HEK293 (cell line): ENCODE data around the gene SETD1B.

Source experiments
- CTCF ChIA-PET: fragments of 350-600 bp; formaldehyde crosslinking; extraction: SDS; loops from one replicate; lab custom pipeline; 2021; ENCODE audit warnings: antibody characterized with exemption; lab: Yijun Ruan, JAX
- POLR2A ChIA-PET: fragments of 300-600 bp; formaldehyde crosslinking; extraction: SDS; loops from one replicate; lab custom pipeline; 2020; ENCODE audit warnings: antibody characterized with exemption, inconsistent platforms; lab: Yijun Ruan, JAX
- H3K27ac ChIP-seq: fragments of 200-500 bp; sonication (Bioruptor generic); 2 replicates; pipeline ENCODE4 v1.5.1; 2014; ENCODE audit warnings: low read depth, low read length, control low read depth, inconsistent platforms; ENCODE audit errors: extremely low read depth
- H3K36me3 ChIP-seq, 2 experiments: fragments of 200-500 bp in 1 of 2; sonication (Bioruptor generic) in 1 of 2; 1 replicate in 1 of 2; 2 replicates in 1 of 2; pipeline ENCODE4 v1.5.1; 2014 to 2017; ENCODE audit warnings: inconsistent platforms in 2 of 2, low read length in 2 of 2; ENCODE audit not compliant: control insufficient read depth in 2 of 2, insufficient read depth in 1 of 2
- H3K4me1 ChIP-seq: fragments of 200-500 bp; sonication (Bioruptor generic); 2 replicates; pipeline ENCODE4 v1.5.1; 2014; ENCODE audit warnings: mild to moderate bottlenecking, low read length, inconsistent platforms; ENCODE audit not compliant: control insufficient read depth, insufficient read depth
- H3K4me3 ChIP-seq: 2 replicates; pipeline ENCODE4 v1.5.1; 2011; ENCODE audit warnings: low read depth, mild to moderate bottlenecking, control low read depth, low read length, moderate library complexity
- H3K9me3 ChIP-seq: fragments of 200-500 bp; sonication (Bioruptor generic); 2 replicates; pipeline ENCODE4 v1.5.1; 2014; ENCODE audit warnings: low read depth, low read length, inconsistent platforms; ENCODE audit not compliant: control insufficient read depth, insufficient read depth
- GLIS1 ChIP-seq: fragments of 450-650 bp; formaldehyde crosslinking; IDR thresholded peaks from 2 replicates; pipeline ENCODE4 v1.5.1; 2016; ENCODE audit warnings: missing biosample characterization, missing genetic modification characterization
- MYNN ChIP-seq: fragments of 450-650 bp; formaldehyde crosslinking; IDR thresholded peaks from 2 replicates; pipeline ENCODE4 v1.5.1; 2016; ENCODE audit warnings: missing biosample characterization, missing genetic modification characterization, borderline replicate concordance
- REPIN1 ChIP-seq: fragments of 450-650 bp; formaldehyde crosslinking; IDR thresholded peaks from 2 replicates; pipeline ENCODE4 v1.5.1; 2017; ENCODE audit warnings: missing biosample characterization, missing genetic modification characterization, low read depth
- TRIM28 ChIP-seq: IDR thresholded peaks from 2 replicates; pipeline ENCODE4 v1.6.1; 2011; ENCODE audit warnings: low read length, control low read depth, borderline replicate concordance
- YY1 ChIP-seq: fragments of 450-650 bp; formaldehyde crosslinking; IDR thresholded peaks from 2 replicates; pipeline ENCODE4 v1.5.1; 2018; ENCODE audit warnings: missing biosample characterization, missing genetic modification characterization
- ZBTB20 ChIP-seq: fragments of 450-650 bp; formaldehyde crosslinking; IDR thresholded peaks from 2 replicates; pipeline ENCODE4 v1.5.1; 2016; ENCODE audit warnings: missing biosample characterization, missing genetic modification characterization
- ZBTB48 ChIP-seq: fragments of 450-650 bp; formaldehyde crosslinking; IDR thresholded peaks from 2 replicates; pipeline ENCODE4 v1.5.1; 2016; ENCODE audit warnings: missing biosample characterization, missing genetic modification characterization
- ZBTB8A ChIP-seq: fragments of 450-650 bp; formaldehyde crosslinking; IDR thresholded peaks from 2 replicates; pipeline ENCODE4 v1.5.1; 2016; ENCODE audit warnings: missing biosample characterization, missing genetic modification characterization
- ZNF10 ChIP-seq: fragments of 450-650 bp; formaldehyde crosslinking; IDR thresholded peaks from 2 replicates; pipeline ENCODE4 v1.5.1; 2017; ENCODE audit warnings: missing biosample characterization, missing genetic modification characterization
- ZNF121 ChIP-seq: fragments of 450-650 bp; formaldehyde crosslinking; IDR thresholded peaks from 2 replicates; pipeline ENCODE4 v1.5.1; 2016; ENCODE audit warnings: missing biosample characterization, missing genetic modification characterization
- ZNF175 ChIP-seq: fragments of 450-650 bp; formaldehyde crosslinking; IDR thresholded peaks from 2 replicates; pipeline ENCODE4 v1.5.1; 2016; ENCODE audit warnings: missing biosample characterization, missing genetic modification characterization
- ZNF423 ChIP-seq: fragments of 450-650 bp; formaldehyde crosslinking; IDR thresholded peaks from 2 replicates; pipeline ENCODE4 v1.5.1; 2016; ENCODE audit warnings: missing biosample characterization, missing genetic modification characterization
- ZNF426 ChIP-seq: fragments of 450-650 bp; formaldehyde crosslinking; IDR thresholded peaks from 2 replicates; pipeline ENCODE4 v1.5.1; 2017; ENCODE audit warnings: missing biosample characterization, missing genetic modification characterization, mild to moderate bottlenecking, inconsistent platforms, moderate library complexity
- ZNF660 ChIP-seq: fragments of 450-650 bp; IDR thresholded peaks from 2 replicates; pipeline ENCODE4 v1.5.1; 2018; ENCODE audit warnings: missing biosample characterization, mild to moderate bottlenecking, missing genetic modification characterization
- TF ChIP-seq, protein P1 (sequence below): fragments of 450-650 bp; formaldehyde crosslinking; IDR thresholded peaks from 2 replicates; pipeline ENCODE4 v1.5.1; 2016; ENCODE audit warnings: missing biosample characterization, missing genetic modification characterization
- TF ChIP-seq, protein P2 (sequence below): sonication (generic); formaldehyde crosslinking; IDR thresholded peaks from 2 replicates; pipeline ENCODE4 v1.8.1; 2022; ENCODE audit warnings: mild to moderate bottlenecking, moderate library complexity, missing genetic modification reagents
- TF ChIP-seq, protein P3 (sequence below): fragments of 450-650 bp; formaldehyde crosslinking; optimal IDR thresholded peaks from 2 replicates; pipeline ENCODE3; 2016; ENCODE audit warnings: missing biosample characterization, mild to moderate bottlenecking, missing genetic modification characterization
- TF ChIP-seq, protein P4 (sequence below): fragments of 450-650 bp; formaldehyde crosslinking; IDR thresholded peaks from 2 replicates; pipeline ENCODE4 v1.5.1; 2016; ENCODE audit warnings: missing biosample characterization, missing genetic modification characterization
- TF ChIP-seq, protein P5 (sequence below): fragments of 450-650 bp; formaldehyde crosslinking; IDR thresholded peaks from 2 replicates; pipeline ENCODE4; 2016; ENCODE audit warnings: missing biosample characterization, missing genetic modification characterization
- TF ChIP-seq, protein P6 (sequence below): fragments of 450-650 bp; formaldehyde crosslinking; conservative IDR thresholded peaks from 2 replicates; pipeline ENCODE4 v1.5.1; 2016; ENCODE audit warnings: low read depth, missing biosample characterization, missing genetic modification characterization
- TF ChIP-seq, protein P7 (sequence below): fragments of 450-650 bp; formaldehyde crosslinking; IDR thresholded peaks from 2 replicates; pipeline ENCODE4 v1.5.1; 2016; ENCODE audit warnings: missing biosample characterization, missing genetic modification characterization

SETD1B gene

DNA sequence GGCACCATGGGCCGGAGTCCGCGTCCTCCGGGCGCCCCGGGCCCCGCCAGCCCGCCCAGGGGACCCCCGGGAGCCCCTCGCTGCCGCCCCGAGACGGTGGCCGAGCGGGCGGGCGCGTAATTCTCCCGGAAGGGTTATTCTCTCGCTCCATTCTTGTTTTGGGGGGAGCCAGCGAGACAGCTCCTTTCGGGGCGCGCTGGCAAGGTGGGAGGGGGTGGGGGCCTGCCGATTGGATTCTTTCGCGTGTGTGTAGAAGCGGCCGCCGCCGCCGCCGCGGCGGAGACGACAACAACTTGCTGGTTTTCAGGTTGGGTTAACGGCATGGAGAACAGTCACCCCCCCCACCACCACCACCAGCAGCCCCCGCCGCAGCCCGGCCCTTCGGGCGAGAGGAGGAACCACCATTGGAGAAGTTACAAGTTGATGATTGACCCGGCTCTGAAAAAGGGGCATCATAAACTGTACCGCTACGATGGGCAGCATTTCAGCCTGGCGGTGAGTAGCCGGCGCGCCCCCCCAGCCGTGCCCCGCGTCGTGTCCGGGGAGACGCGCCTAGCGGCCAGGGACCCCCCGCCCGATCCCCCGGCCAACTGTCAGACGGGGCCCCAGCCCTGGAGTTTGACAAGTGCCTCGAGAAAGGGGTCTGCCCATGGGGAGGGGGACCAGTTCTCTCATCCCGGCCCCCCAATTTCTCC lies 755 bp downstream of the SETD1B start:
- POLR2A ChIA-PET, result interaction anchor here (0.5 to 2.1 kb wide), 4 partner anchors 8 to 84 kb away, joined by 4 to 18 read pairs (median 6); partner anchors contain the start of genes PSMD9 and RHOF
- no peak for TF ChIP-seq ZNF175 (tag by site-specific recombination)
- TF ChIP-seq, protein P1, sequence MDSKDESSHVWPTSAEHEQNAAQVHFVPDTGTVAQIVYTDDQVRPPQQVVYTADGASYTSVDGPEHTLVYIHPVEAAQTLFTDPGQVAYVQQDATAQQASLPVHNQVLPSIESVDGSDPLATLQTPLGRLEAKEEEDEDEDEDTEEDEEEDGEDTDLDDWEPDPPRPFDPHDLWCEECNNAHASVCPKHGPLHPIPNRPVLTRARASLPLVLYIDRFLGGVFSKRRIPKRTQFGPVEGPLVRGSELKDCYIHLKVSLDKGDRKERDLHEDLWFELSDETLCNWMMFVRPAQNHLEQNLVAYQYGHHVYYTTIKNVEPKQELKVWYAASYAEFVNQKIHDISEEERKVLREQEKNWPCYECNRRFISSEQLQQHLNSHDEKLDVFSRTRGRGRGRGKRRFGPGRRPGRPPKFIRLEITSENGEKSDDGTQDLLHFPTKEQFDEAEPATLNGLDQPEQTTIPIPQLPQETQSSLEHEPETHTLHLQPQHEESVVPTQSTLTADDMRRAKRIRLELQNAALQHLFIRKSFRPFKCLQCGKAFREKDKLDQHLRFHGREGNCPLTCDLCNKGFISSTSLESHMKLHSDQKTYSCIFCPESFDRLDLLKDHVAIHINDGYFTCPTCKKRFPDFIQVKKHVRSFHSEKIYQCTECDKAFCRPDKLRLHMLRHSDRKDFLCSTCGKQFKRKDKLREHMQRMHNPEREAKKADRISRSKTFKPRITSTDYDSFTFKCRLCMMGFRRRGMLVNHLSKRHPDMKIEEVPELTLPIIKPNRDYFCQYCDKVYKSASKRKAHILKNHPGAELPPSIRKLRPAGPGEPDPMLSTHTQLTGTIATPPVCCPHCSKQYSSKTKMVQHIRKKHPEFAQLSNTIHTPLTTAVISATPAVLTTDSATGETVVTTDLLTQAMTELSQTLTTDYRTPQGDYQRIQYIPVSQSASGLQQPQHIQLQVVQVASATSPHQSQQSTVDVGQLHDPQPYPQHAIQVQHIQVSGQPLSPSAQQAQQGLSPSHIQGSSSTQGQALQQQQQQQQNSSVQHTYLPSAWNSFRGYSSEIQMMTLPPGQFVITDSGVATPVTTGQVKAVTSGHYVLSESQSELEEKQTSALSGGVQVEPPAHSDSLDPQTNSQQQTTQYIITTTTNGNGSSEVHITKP (tag by site-specific recombination), result peak; percentile 74
- TF ChIP-seq ZBTB20 (tag by site-specific recombination), result 0 out of 2 replicates have a peak, but pooled peaks have one; percentile 65
- TF ChIP-seq, protein P2, sequence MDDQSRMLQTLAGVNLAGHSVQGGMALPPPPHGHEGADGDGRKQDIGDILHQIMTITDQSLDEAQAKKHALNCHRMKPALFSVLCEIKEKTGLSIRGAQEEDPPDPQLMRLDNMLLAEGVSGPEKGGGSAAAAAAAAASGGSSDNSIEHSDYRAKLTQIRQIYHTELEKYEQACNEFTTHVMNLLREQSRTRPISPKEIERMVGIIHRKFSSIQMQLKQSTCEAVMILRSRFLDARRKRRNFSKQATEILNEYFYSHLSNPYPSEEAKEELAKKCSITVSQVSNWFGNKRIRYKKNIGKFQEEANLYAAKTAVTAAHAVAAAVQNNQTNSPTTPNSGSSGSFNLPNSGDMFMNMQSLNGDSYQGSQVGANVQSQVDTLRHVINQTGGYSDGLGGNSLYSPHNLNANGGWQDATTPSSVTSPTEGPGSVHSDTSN (CRISPR knock-in tag), result no peak
- no peak for TF ChIP-seq REPIN1 (tag by site-specific recombination)
- TF ChIP-seq, protein P3, sequence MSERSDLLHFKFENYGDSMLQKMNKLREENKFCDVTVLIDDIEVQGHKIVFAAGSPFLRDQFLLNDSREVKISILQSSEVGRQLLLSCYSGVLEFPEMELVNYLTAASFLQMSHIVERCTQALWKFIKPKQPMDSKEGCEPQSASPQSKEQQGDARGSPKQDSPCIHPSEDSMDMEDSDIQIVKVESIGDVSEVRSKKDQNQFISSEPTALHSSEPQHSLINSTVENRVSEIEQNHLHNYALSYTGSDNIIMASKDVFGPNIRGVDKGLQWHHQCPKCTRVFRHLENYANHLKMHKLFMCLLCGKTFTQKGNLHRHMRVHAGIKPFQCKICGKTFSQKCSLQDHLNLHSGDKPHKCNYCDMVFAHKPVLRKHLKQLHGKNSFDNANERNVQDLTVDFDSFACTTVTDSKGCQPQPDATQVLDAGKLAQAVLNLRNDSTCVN (tag by site-specific recombination), result peak; percentile 79
- TF ChIP-seq, protein P4, sequence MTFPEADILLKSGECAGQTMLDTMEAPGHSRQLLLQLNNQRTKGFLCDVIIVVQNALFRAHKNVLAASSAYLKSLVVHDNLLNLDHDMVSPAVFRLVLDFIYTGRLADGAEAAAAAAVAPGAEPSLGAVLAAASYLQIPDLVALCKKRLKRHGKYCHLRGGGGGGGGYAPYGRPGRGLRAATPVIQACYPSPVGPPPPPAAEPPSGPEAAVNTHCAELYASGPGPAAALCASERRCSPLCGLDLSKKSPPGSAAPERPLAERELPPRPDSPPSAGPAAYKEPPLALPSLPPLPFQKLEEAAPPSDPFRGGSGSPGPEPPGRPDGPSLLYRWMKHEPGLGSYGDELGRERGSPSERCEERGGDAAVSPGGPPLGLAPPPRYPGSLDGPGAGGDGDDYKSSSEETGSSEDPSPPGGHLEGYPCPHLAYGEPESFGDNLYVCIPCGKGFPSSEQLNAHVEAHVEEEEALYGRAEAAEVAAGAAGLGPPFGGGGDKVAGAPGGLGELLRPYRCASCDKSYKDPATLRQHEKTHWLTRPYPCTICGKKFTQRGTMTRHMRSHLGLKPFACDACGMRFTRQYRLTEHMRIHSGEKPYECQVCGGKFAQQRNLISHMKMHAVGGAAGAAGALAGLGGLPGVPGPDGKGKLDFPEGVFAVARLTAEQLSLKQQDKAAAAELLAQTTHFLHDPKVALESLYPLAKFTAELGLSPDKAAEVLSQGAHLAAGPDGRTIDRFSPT (tag by site-specific recombination), result peak; percentile 47; the same call in 1 of the 2 replicates
- 0 out of 2 replicates have a peak, but pooled peaks have one; percentile 12 for TF ChIP-seq ZNF10 (tag by site-specific recombination)
- TF ChIP-seq, protein P5, sequence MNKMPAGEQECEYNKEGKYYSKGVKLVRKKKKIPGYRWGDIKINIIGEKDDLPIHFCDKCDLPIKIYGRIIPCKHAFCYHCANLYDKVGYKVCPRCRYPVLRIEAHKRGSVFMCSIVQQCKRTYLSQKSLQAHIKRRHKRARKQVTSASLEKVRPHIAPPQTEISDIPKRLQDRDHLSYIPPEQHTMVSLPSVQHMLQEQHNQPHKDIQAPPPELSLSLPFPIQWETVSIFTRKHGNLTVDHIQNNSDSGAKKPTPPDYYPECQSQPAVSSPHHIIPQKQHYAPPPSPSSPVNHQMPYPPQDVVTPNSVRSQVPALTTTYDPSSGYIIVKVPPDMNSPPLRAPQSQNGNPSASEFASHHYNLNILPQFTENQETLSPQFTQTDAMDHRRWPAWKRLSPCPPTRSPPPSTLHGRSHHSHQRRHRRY (tag by site-specific recombination), result no peak
- no peak for TF ChIP-seq ZNF121 (tag by site-specific recombination)
- TF ChIP-seq TRIM28, result no peak
- no peak for TF ChIP-seq ZNF426 (tag by site-specific recombination)
- no peak for TF ChIP-seq MYNN (tag by site-specific recombination)
- TF ChIP-seq, protein P6, sequence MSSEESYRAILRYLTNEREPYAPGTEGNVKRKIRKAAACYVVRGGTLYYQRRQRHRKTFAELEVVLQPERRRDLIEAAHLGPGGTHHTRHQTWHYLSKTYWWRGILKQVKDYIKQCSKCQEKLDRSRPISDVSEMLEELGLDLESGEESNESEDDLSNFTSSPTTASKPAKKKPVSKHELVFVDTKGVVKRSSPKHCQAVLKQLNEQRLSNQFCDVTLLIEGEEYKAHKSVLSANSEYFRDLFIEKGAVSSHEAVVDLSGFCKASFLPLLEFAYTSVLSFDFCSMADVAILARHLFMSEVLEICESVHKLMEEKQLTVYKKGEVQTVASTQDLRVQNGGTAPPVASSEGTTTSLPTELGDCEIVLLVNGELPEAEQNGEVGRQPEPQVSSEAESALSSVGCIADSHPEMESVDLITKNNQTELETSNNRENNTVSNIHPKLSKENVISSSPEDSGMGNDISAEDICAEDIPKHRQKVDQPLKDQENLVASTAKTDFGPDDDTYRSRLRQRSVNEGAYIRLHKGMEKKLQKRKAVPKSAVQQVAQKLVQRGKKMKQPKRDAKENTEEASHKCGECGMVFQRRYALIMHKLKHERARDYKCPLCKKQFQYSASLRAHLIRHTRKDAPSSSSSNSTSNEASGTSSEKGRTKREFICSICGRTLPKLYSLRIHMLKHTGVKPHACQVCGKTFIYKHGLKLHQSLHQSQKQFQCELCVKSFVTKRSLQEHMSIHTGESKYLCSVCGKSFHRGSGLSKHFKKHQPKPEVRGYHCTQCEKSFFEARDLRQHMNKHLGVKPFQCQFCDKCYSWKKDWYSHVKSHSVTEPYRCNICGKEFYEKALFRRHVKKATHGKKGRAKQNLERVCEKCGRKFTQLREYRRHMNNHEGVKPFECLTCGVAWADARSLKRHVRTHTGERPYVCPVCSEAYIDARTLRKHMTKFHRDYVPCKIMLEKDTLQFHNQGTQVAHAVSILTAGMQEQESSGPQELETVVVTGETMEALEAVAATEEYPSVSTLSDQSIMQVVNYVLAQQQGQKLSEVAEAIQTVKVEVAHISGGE (tag by site-specific recombination), result 0 out of 2 replicates have a peak, but pooled peaks have one; percentile 14
- peak; percentile 23; the same call in 1 of the 2 replicates for TF ChIP-seq YY1 (tag by site-specific recombination)
- TF ChIP-seq ZNF660, result 0 out of 2 replicates have a peak, but pooled peaks have one; percentile 28
- TF ChIP-seq ZNF423, result 0 out of 2 replicates have a peak, but pooled peaks have one; percentile 16
- TF ChIP-seq GLIS1 (tag by site-specific recombination), result 0 out of 2 replicates have a peak, but pooled peaks have one; percentile 7
- peak; percentile 71 for TF ChIP-seq ZBTB8A
- TF ChIP-seq ZBTB48 (tag by site-specific recombination), result 0 out of 2 replicates have a peak, but pooled peaks have one; percentile 14
- TF ChIP-seq, protein P7, sequence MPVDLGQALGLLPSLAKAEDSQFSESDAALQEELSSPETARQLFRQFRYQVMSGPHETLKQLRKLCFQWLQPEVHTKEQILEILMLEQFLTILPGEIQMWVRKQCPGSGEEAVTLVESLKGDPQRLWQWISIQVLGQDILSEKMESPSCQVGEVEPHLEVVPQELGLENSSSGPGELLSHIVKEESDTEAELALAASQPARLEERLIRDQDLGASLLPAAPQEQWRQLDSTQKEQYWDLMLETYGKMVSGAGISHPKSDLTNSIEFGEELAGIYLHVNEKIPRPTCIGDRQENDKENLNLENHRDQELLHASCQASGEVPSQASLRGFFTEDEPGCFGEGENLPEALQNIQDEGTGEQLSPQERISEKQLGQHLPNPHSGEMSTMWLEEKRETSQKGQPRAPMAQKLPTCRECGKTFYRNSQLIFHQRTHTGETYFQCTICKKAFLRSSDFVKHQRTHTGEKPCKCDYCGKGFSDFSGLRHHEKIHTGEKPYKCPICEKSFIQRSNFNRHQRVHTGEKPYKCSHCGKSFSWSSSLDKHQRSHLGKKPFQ (tag by site-specific recombination), result no peak

More for the DNA sequence above, 755 bp downstream of the SETD1B start:
- H3K9me3 ChIP-seq, result no peaks in the 10 kb centered on the region
- CTCF ChIA-PET, result interaction anchor here (15.1 kb wide), 1 partner anchor 10 kb away, joined by 393 read pairs; the partner anchor contains the start of gene RHOF
- H3K36me3 ChIP-seq, result peaks cover 4 to 31% of the 10 kb centered on the region in 2 experiments; a peak in 2 of 3 replicates
- H3K27ac ChIP-seq, result peak overlapping the region; percentile 100
- peaks cover 10% of the 10 kb centered on the region for H3K4me1 ChIP-seq
- H3K4me3 ChIP-seq, result peak overlapping the region; percentile 71
